ENCODE data around the gene RHOF. TPM values are rescaled to one million over a fixed set of nuclear protein-coding genes. Genes with fewer than 3 reads are reported as not detected.

RHOF gene
- total RNA-seq, 1 donor from 2014 or later: 25.5 TPM

GRCh38 chr12:121789800-121790728 is 3.4 kb downstream of the RHOF start:
- H3K36me3 Mint-ChIP-seq (ENCODE audit: low read depth): peaks cover 3% of the 10 kb centered on the region
- H3K27me3 Mint-ChIP-seq (ENCODE audit: low read depth): peaks cover 21% of the 10 kb centered on the region
- no peaks in the 10 kb centered on the region for H3K9me3 Mint-ChIP-seq
- no peak for DNase-seq (ENCODE audit: low read depth, low spot score)
- peak overlapping the region; percentile 32 for H3K4me3 Mint-ChIP-seq
- H3K4me1 Mint-ChIP-seq: peaks cover 23% of the 10 kb centered on the region
- TF ChIP-seq CTCF (conservative IDR thresholded peaks at IDR 0.05): no peak
- peak overlapping the region; percentile 24 for H3K27ac Mint-ChIP-seq (ENCODE audit: unreplicated experiment)

GRCh38 chr12:121789233-121789781 is 4.2 kb downstream of the RHOF start:
- Mint-ChIP-seq H3K27me3 (ENCODE audit: low read depth) (peaks cover 14% of the 10 kb centered on the region), H3K4me1 (peaks cover 20% of the 10 kb centered on the region), H3K4me3 (no peak overlapping the region), H3K36me3 (ENCODE audit: low read depth) (peaks cover 1% of the 10 kb centered on the region), H3K27ac (ENCODE audit: unreplicated experiment) (no peak overlapping the region), H3K9me3 (no peaks in the 10 kb centered on the region)
- DNase-seq (ENCODE audit: low read depth, low spot score): no peak
- no peak for TF ChIP-seq CTCF (conservative IDR thresholded peaks at IDR 0.05)

GRCh38 chr12:121788176-121788818 is 5.2 kb downstream of the RHOF start:
- TF ChIP-seq CTCF (conservative IDR thresholded peaks at IDR 0.05): no peak
- Mint-ChIP-seq H3K9me3 (no peaks in the 10 kb centered on the region), H3K4me1 (peaks cover 21% of the 10 kb centered on the region), H3K27ac (ENCODE audit: unreplicated experiment) (no peak overlapping the region), H3K36me3 (ENCODE audit: low read depth) (no peaks in the 10 kb centered on the region), H3K27me3 (ENCODE audit: low read depth) (peaks cover 10% of the 10 kb centered on the region), H3K4me3 (no peak overlapping the region)
- DNase-seq (ENCODE audit: low read depth, low spot score): no peak

- Mint-ChIP-seq H3K36me3 (ENCODE audit: low read depth) (no peaks in the 10 kb centered on the region), H3K27me3 (ENCODE audit: low read depth) (peaks cover 7% of the 10 kb centered on the region), H3K4me3 (no peak overlapping the region), H3K9me3 (no peaks in the 10 kb centered on the region), H3K4me1 (peaks cover 20% of the 10 kb centered on the region), H3K27ac (ENCODE audit: unreplicated experiment) (no peak overlapping the region)
- no peak for TF ChIP-seq CTCF (conservative IDR thresholded peaks at IDR 0.05)
- no peak for DNase-seq (ENCODE audit: low read depth, low spot score)
Observed at GRCh38 chr12:121787063-121788025, 6.1 kb downstream of the RHOF start.

- TF ChIP-seq CTCF (conservative IDR thresholded peaks at IDR 0.05): no peak
- peaks cover 26% of the 10 kb centered on the region for H3K4me1 Mint-ChIP-seq
- H3K9me3 Mint-ChIP-seq: no peaks in the 10 kb centered on the region
- H3K27me3 Mint-ChIP-seq (ENCODE audit: low read depth): peaks cover 5% of the 10 kb centered on the region
- H3K4me3 Mint-ChIP-seq: no peak overlapping the region
- H3K36me3 Mint-ChIP-seq (ENCODE audit: low read depth): no peaks in the 10 kb centered on the region
- DNase-seq (ENCODE audit: low read depth, low spot score): no peak
- no peak overlapping the region for H3K27ac Mint-ChIP-seq (ENCODE audit: unreplicated experiment)
Observed at GRCh38 chr12:121786440-121786825, 7.1 kb downstream of the RHOF start.
